ENCODE results near the gene F2RL1.
"Not testable (repeated sequence)": the region's sequence is repeated elsewhere in the genome, so short reads cannot be mapped to it uniquely, and the experiment has no call there.

Gene F2RL1

GRCh38 chr5:76852772-76853171 lies 33.9 kb downstream of the F2RL1 start:
- H3K9ac ChIP-seq (ENCODE audit: low read length): no peak overlapping the region
- TF ChIP-seq EZH2phosphoT487 (IDR thresholded peaks at IDR 0.05; ENCODE audit: low read length) (no peak), EZH2 (optimal IDR thresholded peaks at IDR 0.05; ENCODE audit: low read depth, low read length) (no peak), CTCF (IDR thresholded peaks at IDR 0.05; ENCODE audit: low read length) (no peak)
- no peaks in the 10 kb centered on the region for H3K9me3 ChIP-seq (replicated peaks; ENCODE audit: insufficient read depth, low read length)
- no peak overlapping the region for H3K4me2 ChIP-seq (ENCODE audit: low read depth, low read length)
- peaks cover 5% of the 10 kb centered on the region for H3F3A ChIP-seq (ENCODE audit: insufficient read depth, low read length)
- H2AFZ ChIP-seq (ENCODE audit: low read length): no peak overlapping the region
- no peaks in the 10 kb centered on the region for H3K27me3 ChIP-seq (replicated peaks; ENCODE audit: insufficient read depth, low read length)
- H3K9me2 ChIP-seq (replicated peaks; ENCODE audit: insufficient read depth, low read length): no peaks in the 10 kb centered on the region
- no peak overlapping the region for H3K27ac ChIP-seq (ENCODE audit: low read length)
- H3K4me1 ChIP-seq (ENCODE audit: low read length): peaks cover 14% of the 10 kb centered on the region
- no peaks in the 10 kb centered on the region for H3K79me2 ChIP-seq (ENCODE audit: low read length)
- no peaks in the 10 kb centered on the region for H3K36me3 ChIP-seq (replicated peaks; ENCODE audit: insufficient read depth, low read length)
- DNase-seq: no peak
- no peaks in the 10 kb centered on the region for H4K20me1 ChIP-seq (ENCODE audit: insufficient read depth, low read length)
- no peak overlapping the region for H3K4me3 ChIP-seq (ENCODE audit: low read length)

GRCh38 chr5:76853741-76854140 lies 34.9 kb downstream of the F2RL1 start:
- H3K27ac ChIP-seq (ENCODE audit: low read length); H3K9me2 ChIP-seq (replicated peaks; ENCODE audit: insufficient read depth, low read length); H3K4me2 ChIP-seq (ENCODE audit: low read depth, low read length); H3F3A ChIP-seq (ENCODE audit: insufficient read depth, low read length); DNase-seq; H4K20me1 ChIP-seq (ENCODE audit: insufficient read depth, low read length); H3K4me3 ChIP-seq (ENCODE audit: low read length); H3K27me3 ChIP-seq (replicated peaks; ENCODE audit: insufficient read depth, low read length); H3K79me2 ChIP-seq (ENCODE audit: low read length); H3K9ac ChIP-seq (ENCODE audit: low read length); H3K9me3 ChIP-seq (replicated peaks; ENCODE audit: insufficient read depth, low read length); H2AFZ ChIP-seq (ENCODE audit: low read length); H3K36me3 ChIP-seq (replicated peaks; ENCODE audit: insufficient read depth, low read length): not testable (repeated sequence)
- H3K4me1 ChIP-seq (ENCODE audit: low read length): peaks cover 14% of the 10 kb centered on the region

GRCh38 chr5:76854644-76855043 lies 35.8 kb downstream of the F2RL1 start:
- H3K4me2 ChIP-seq (ENCODE audit: low read depth, low read length): no peak overlapping the region

GRCh38 chr5:76855501-76855900 lies 36.7 kb downstream of the F2RL1 start:
- not testable (repeated sequence) for H3K9ac ChIP-seq (ENCODE audit: low read length); H3K27me3 ChIP-seq (replicated peaks; ENCODE audit: insufficient read depth, low read length); H3K36me3 ChIP-seq (replicated peaks; ENCODE audit: insufficient read depth, low read length); H3K9me2 ChIP-seq (replicated peaks; ENCODE audit: insufficient read depth, low read length); H3K9me3 ChIP-seq (replicated peaks; ENCODE audit: insufficient read depth, low read length); H3F3A ChIP-seq (ENCODE audit: insufficient read depth, low read length); H3K79me2 ChIP-seq (ENCODE audit: low read length); DNase-seq; H3K4me3 ChIP-seq (ENCODE audit: low read length); H4K20me1 ChIP-seq (ENCODE audit: insufficient read depth, low read length)
- H3K27ac ChIP-seq (ENCODE audit: low read length): peak overlapping the region; percentile 65; the same call in 1 of the 2 replicates
- peaks cover 14% of the 10 kb centered on the region for H3K4me1 ChIP-seq (ENCODE audit: low read length)
- peak overlapping the region; percentile 79 for H2AFZ ChIP-seq (ENCODE audit: low read length)
- peak overlapping the region; percentile 23; the same call in 1 of the 2 replicates for H3K4me2 ChIP-seq (ENCODE audit: low read depth, low read length)

More at GRCh38 chr5:76854644-76855043, 35.8 kb downstream of the F2RL1 start:
- Histone ChIP-seq H3K27ac (ENCODE audit: low read length) (no peak overlapping the region), H2AFZ (ENCODE audit: low read length) (no peak overlapping the region), H3K4me1 (ENCODE audit: low read length) (peaks cover 14% of the 10 kb centered on the region), H3K9ac (ENCODE audit: low read length) (no peak overlapping the region), H3K9me2 (replicated peaks; ENCODE audit: insufficient read depth, low read length) (no peaks in the 10 kb centered on the region), H3K4me3 (ENCODE audit: low read length) (no peak overlapping the region), H3K27me3 (replicated peaks; ENCODE audit: insufficient read depth, low read length) (no peaks in the 10 kb centered on the region), H3K79me2 (ENCODE audit: low read length) (no peaks in the 10 kb centered on the region), H3K36me3 (replicated peaks; ENCODE audit: insufficient read depth, low read length) (no peaks in the 10 kb centered on the region), H3F3A (ENCODE audit: insufficient read depth, low read length) (peaks cover 5% of the 10 kb centered on the region), H3K9me3 (replicated peaks; ENCODE audit: insufficient read depth, low read length) (no peaks in the 10 kb centered on the region), H4K20me1 (ENCODE audit: insufficient read depth, low read length) (no peaks in the 10 kb centered on the region)
- TF ChIP-seq EZH2phosphoT487 (IDR thresholded peaks at IDR 0.05; ENCODE audit: low read length) (no peak), CTCF (IDR thresholded peaks at IDR 0.05; ENCODE audit: low read length) (no peak), EZH2 (optimal IDR thresholded peaks at IDR 0.05; ENCODE audit: low read depth, low read length) (no peak)
- no peak for DNase-seq
